ENCODE results near the gene PAX7.

- TF ChIP-seq, protein P1, sequence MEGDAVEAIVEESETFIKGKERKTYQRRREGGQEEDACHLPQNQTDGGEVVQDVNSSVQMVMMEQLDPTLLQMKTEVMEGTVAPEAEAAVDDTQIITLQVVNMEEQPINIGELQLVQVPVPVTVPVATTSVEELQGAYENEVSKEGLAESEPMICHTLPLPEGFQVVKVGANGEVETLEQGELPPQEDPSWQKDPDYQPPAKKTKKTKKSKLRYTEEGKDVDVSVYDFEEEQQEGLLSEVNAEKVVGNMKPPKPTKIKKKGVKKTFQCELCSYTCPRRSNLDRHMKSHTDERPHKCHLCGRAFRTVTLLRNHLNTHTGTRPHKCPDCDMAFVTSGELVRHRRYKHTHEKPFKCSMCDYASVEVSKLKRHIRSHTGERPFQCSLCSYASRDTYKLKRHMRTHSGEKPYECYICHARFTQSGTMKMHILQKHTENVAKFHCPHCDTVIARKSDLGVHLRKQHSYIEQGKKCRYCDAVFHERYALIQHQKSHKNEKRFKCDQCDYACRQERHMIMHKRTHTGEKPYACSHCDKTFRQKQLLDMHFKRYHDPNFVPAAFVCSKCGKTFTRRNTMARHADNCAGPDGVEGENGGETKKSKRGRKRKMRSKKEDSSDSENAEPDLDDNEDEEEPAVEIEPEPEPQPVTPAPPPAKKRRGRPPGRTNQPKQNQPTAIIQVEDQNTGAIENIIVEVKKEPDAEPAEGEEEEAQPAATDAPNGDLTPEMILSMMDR (IDR thresholded peaks at IDR 0.05) = no peak
- TF ChIP-seq EZH2 (IDR thresholded peaks at IDR 0.05; ENCODE audit: borderline replicate concordance, insufficient read depth, low read depth, low read length, poor library complexity, severe bottlenecking) = no peak
Measured at GRCh38 chr1:18721776-18722175, 91.1 kb downstream of the PAX7 start.

All from B cell (primary cell).